Stimulated activated CD4-positive, alpha-beta T cell treated with anti-CD3 and anti-CD28 coated beads, Interleukin-4, amount 100 ng/mL, for 1 hour (primary cell): ENCODE results near the gene FCHO2.
"Not testable (repeated sequence)": the region's sequence is repeated elsewhere in the genome, so short reads cannot be mapped to it uniquely, and the experiment has no call there.

ENCODE experiments used
- DNase-seq: peaks from one replicate; pipeline ENCODE4 v3.0.0-alpha.2; 2020

FCHO2 gene

GRCh38 chr5:72956324-72957140 is 691 bp downstream of the FCHO2 start:
- peak; percentile 21 for DNase-seq

DNA sequence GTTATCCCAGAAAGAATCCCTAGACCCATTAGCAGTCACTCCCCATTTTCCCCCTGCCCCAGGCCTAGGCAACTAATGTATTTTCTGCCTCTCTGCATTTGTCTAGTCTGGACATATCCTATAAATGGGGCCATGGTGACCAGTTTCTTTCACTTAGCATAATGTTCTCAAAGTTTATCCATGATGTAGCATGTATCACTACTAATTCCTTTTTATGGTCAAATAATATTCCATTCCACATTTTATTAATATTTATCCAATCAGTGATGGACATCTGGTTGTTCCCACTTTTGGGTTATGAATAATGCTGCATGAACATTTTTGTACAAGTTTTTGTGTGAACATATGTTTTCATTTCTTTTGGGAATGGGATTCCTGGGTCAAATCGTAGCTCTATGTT is 1.5 kb downstream of the FCHO2 start:
- DNase-seq: no peak

- DNase-seq: no peak
Measured at GRCh38 chr5:72959257-72959656, 3.4 kb downstream of the FCHO2 start.

GRCh38 chr5:72974481-72974880 is 18.6 kb downstream of the FCHO2 start:
- not testable (repeated sequence) for DNase-seq

- not testable (repeated sequence) for DNase-seq
Measured at GRCh38 chr5:72976810-72977209, 21.0 kb downstream of the FCHO2 start.

DNA sequence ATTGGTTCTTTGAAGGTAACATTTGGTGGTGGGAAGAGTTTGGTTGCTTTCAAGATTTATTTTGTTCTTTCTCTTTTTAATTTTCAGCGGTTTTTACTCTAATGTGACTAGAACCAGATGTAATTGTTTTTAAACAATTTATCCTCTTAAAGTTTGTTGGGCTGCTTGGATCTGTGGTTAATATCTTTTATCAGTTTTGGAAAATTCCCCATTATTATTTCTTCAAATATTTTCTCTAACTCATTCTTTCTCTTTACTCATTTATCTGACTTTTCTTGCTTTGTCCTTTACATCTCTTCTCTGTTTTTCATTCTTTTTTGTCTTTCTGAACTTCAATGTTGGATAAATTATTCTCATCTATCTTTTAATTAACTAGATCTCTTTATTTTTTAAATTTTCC is 29.9 kb downstream of the FCHO2 start:
- no peak for DNase-seq

GRCh38 chr5:72988769-72989168 is 32.9 kb downstream of the FCHO2 start:
- DNase-seq: no peak

DNA sequence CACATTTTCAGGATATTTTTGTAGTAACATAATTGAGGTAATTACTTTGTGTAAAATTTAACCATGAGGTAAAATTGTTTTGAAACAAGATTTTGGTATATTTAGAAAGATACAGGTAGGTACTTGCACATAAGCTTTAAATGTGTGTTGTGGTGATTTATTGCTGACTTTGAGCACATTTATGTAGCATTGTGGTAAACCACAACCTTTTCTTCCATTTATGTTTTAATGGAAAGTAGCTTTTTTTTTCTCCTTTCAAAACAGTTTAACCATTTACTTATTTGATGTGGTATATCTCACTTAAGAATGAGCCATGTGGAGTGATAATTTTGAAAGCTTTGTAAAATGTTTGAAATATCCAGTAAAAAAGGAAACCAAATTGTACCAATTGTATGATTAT is 35.6 kb downstream of the FCHO2 start:
- no peak for DNase-seq

DNA sequence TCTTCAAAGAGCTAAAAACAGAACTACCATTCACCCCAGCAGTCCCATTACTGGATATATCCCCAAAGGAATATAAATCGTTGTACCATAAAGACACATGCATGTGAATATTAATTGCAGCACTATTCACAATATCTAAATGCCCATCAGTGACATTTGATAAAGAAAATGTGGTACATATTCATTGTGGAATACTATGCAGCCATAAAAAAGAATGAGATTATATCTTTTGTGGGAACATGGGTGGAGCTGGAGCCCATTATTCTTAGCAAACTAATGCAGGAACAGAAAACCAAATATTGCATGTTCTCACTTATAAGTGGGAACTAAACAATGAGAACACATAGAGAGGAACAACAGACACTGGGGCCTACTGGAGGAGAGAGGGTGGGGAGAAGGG is 38.7 kb downstream of the FCHO2 start:
- no peak for DNase-seq

- DNase-seq: no peak
Measured at GRCh38 chr5:72996632-72997031, 40.8 kb downstream of the FCHO2 start.

GRCh38 chr5:72999916-73000315 is 44.1 kb downstream of the FCHO2 start:
- DNase-seq: no peak

DNA sequence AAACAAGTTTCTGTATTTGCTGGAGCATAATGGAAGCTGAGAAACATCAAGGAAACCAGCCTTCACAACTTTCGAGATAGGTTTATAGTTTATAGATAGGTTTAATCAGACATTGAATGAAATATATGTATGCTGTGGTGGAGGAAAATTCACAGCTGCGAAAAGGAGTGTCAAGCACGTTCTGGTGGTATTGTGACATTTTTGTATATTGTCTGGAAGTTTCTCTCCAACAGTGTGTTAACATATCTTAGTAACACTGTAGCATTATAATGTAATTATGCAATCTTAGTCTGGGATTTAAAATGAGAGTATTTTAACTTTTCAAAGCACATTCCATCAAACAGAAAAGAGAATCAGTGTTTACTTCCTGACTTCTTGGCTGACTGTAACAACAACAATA is 50.0 kb downstream of the FCHO2 start:
- DNase-seq: no peak

GRCh38 chr5:73007051-73007450 is 51.2 kb downstream of the FCHO2 start:
- no peak for DNase-seq

DNA sequence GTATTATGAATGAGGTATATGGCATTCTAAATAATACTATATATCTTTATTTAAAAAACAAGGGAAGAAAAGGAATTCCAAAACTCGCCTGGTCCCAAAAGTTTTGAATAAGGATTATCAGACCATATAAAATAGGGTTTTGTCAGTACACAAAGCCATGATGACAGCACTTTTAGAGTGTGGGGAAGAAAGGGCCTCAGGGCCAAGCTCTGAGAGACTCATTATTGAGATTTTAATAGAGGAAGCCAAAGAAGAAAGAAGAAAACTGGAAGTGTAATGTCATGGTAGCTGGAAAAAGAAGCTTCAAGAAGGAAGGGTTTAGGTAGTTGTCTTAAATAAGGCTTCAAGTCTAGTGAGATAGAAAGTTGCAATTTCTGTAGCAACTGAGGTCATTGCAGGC is 53.0 kb downstream of the FCHO2 start:
- no peak for DNase-seq

GRCh38 chr5:73011612-73012011 is 55.8 kb downstream of the FCHO2 start:
- DNase-seq: not testable (repeated sequence)

DNA sequence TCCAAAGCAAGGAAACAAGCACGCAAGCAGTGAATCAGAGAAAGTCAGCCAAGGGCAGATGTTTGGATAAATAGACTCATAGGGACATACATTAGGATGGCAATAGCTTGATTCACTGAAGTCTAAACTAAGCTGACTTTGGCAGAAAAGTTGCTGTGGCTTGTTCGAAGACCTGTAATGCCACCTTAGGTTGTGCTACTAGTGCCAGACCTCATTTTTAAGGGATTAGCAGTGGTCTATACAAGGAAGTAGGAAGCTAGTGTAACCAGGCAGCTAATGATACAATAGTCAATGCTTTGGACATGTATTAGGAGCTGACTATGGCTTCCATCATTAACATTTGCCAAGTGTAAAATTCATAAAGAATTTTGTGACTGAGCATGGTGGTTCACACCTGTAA is 63.1 kb downstream of the FCHO2 start:
- no peak for DNase-seq

GRCh38 chr5:73019766-73020165 is 63.9 kb downstream of the FCHO2 start:
- DNase-seq: no peak

- DNase-seq: no peak
Measured at GRCh38 chr5:73022471-73023169, 66.8 kb downstream of the FCHO2 start.

DNA sequence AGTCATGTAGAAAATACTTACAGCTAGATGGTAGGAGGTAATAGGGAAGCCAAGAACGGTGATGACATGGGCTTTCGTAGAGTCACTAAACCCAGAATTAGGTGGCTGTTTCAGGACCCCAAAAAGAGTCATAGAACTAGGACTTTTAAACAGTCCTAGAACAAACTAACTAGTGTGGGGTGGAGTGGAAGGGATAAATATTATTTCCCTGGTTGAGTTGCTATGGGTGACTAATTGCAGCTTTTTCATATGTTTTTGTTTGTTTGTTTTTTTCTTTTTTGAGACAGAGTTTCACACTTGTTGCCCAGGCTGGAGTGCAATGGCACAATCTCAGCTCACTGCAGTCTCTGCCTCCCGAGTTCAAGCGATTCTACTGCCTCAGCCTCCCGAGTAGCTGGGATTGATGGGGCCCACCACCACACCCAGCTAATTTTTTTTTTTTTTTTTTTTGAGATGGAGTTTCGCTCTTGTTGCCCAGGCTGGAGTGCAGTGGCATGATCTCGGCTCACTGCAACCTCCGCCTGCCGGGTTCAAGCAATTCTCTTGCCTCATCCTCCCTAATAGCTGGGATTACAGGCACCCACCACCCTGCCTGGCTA is 69.2 kb downstream of the FCHO2 start:
- DNase-seq: not testable (repeated sequence)

DNA sequence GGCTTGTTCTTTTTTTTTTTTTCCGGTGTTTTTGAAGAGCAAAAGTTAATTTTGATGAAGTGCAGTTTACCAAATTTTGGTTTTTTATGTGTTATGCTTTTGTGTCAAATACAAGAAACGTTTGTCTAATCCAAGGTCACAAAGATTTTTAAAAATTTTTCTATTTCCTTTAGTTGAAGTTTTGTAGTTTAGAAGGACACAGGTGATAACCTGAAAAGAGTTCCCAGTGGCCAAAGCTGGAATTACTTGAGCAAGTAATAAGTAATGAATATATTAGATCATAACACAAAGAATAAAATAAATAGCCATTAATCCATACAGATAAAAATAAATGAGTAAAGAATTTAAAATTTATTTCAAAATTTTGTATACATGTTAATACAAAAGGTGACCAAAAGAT is 71.5 kb downstream of the FCHO2 start:
- no peak for DNase-seq

DNA sequence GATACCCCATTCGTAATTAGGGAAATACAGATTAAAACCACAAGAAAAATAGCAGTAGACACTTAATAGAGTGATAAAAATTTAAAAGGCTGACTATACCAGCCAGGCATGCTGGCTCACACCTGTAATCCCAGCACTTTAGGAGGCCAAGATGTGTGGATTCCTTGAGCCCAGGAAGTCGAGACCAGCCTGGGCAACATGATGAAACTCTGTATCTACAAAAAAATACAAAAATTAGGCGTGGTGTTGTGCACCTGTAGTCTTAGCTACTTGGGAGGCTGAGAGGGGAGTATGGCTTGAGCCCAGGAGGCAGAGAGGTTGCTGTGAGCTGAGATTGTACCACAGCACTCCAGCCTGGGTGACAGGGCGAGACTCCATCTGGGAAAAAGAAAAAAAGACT is 72.0 kb downstream of the FCHO2 start:
- no peak for DNase-seq

DNA sequence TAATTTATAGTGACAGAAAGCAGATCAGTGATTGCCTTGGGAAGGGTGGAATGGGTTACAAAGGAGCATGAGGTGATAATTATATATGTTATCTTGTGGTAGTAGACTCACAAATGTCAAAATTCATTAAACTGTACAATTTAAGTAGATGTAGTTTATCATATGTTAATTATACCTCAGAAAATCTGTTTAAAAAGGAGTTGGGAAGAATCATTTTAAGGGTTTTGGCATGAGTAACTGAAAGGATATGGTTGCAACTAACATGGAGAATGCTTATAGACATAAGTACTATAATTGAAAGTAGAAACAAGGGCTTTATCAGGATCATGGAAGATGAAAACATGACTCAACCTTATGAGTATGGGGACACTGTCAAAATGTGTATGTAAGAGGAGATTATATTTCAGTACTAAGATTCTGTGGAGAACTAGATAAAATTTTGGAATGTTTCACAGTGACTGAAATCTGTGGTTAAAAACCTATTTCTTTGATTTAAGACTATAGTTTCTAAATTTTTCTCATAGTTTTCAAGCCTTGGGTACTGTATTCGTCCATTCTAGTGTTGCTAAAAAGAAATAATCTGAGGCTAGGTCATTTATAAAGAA is 73.3 kb downstream of the FCHO2 start:
- no peak for DNase-seq

GRCh38 chr5:73030531-73030930 is 74.7 kb downstream of the FCHO2 start:
- DNase-seq: no peak

- no peak for DNase-seq
Measured at GRCh38 chr5:73030995-73031394, 75.2 kb downstream of the FCHO2 start.
